Central memory CD8-positive, alpha-beta T cell (primary cell): Measurements from ENCODE around the gene MAPK11.

Experiments
- ATAC-seq: fragments of 150-1000 bp; cut with Tn5 transposase; replicated peaks from 2 replicates; pipeline ENCODE4 v1.10.0; 2022; ENCODE audit warnings: mild to moderate bottlenecking, moderate FRiP score, moderate number of reproducible peaks; ENCODE audit not compliant: poor library complexity, severe bottlenecking; ENCODE audit errors: extremely low read depth
- DNase-seq, 2 donors: peaks; one replicate each; pipeline ENCODE4 v3.0.0; 2021; ENCODE audit warnings: low spot score in 2 of 2
- H3K27ac Mint-ChIP-seq: one replicate; pipeline ENCODE4 v1.8.0; 2022; ENCODE audit warnings: low read depth, mild to moderate bottlenecking, moderate library complexity, mixed read lengths
- H3K27me3 Mint-ChIP-seq: one replicate; pipeline ENCODE4 v1.8.0; 2022; ENCODE audit warnings: mixed read lengths
- H3K36me3 Mint-ChIP-seq: one replicate; pipeline ENCODE4 v1.8.0; 2022; ENCODE audit warnings: mild to moderate bottlenecking, moderate library complexity, mixed read lengths; ENCODE audit not compliant: insufficient read depth
- H3K4me1 Mint-ChIP-seq: one replicate; pipeline ENCODE4 v1.8.0; 2022; ENCODE audit warnings: mixed read lengths
- H3K4me3 Mint-ChIP-seq: one replicate; pipeline ENCODE4 v1.8.0; 2022; ENCODE audit warnings: mild to moderate bottlenecking, moderate library complexity, mixed read lengths
- H3K9me3 Mint-ChIP-seq: one replicate; pipeline ENCODE4 v1.8.0; 2022; ENCODE audit warnings: mixed read lengths

Gene MAPK11

GRCh38 chr22:50297510-50298265, 27.5 kb upstream of the MAPK11 start:
- Mint-ChIP-seq H3K4me1 (peaks cover 2% of the 10 kb centered on the region), H3K4me3 (no peak overlapping the region), H3K27ac (no peak overlapping the region), H3K36me3 (no peaks in the 10 kb centered on the region), H3K9me3 (no peaks in the 10 kb centered on the region), H3K27me3 (peaks cover 4% of the 10 kb centered on the region)
- ATAC-seq (no peak), DNase-seq (no peak)

DNA sequence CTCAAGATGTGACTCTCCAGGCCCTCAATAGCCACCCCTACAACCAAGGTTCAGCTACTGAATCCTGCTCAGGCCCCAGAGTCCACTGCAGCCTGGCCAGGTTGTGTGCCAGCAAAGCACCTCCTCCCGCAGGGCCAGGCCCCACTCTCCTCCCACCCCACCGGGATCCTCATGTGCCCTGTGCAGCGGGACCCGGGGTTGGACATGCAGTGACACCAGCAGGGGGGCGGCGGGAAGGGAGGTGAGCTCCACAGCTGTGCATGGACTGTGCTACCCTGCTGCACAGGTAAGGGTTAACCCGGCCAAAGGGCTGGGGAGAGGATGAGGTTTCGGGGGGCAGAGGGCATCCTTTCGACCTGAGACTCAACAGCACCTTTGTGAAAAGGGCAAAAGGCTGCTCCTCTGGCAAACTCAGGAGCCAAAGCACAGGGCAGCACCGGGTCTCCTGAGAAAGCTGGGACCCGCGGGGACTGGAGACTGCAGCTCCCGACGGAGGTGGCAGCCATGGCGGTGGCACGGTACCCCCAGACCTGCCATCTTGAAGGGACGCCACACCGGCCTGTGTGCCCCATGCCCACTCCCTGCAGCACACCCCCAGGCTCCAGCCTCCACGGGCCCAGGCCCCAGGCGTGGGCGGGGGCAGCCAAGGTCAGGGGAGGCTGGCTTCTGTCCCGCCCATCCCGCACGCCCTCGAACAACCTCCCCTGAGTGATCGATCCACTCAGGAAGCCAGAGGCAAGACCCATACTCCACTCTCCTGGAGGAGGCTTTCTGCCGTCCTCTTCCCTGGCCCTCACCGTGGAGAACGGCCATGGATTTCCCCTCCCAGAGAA, 26.7 kb upstream of the MAPK11 start:
- Mint-ChIP-seq H3K27me3 (peaks cover 12% of the 10 kb centered on the region), H3K36me3 (no peaks in the 10 kb centered on the region), H3K9me3 (no peaks in the 10 kb centered on the region), H3K4me1 (peaks cover 6% of the 10 kb centered on the region), H3K27ac (no peak overlapping the region), H3K4me3 (no peak overlapping the region)
- DNase-seq: no peak
- no peak for ATAC-seq

GRCh38 chr22:50294319-50294656, 24.1 kb upstream of the MAPK11 start:
- Mint-ChIP-seq H3K36me3 (no peaks in the 10 kb centered on the region), H3K9me3 (no peaks in the 10 kb centered on the region), H3K27ac (no peak overlapping the region), H3K4me3 (no peak overlapping the region), H3K4me1 (peaks cover 6% of the 10 kb centered on the region), H3K27me3 (peaks cover 22% of the 10 kb centered on the region)
- DNase-seq (no peak), ATAC-seq (no peak)

GRCh38 chr22:50293441-50294318, 23.5 kb upstream of the MAPK11 start:
- H3K36me3 Mint-ChIP-seq: no peaks in the 10 kb centered on the region
- H3K9me3 Mint-ChIP-seq: no peaks in the 10 kb centered on the region
- H3K27me3 Mint-ChIP-seq: peaks cover 22% of the 10 kb centered on the region
- no peak overlapping the region for H3K27ac Mint-ChIP-seq
- no peak for ATAC-seq
- DNase-seq: no peak
- H3K4me1 Mint-ChIP-seq: peaks cover 6% of the 10 kb centered on the region
- no peak overlapping the region for H3K4me3 Mint-ChIP-seq

DNA sequence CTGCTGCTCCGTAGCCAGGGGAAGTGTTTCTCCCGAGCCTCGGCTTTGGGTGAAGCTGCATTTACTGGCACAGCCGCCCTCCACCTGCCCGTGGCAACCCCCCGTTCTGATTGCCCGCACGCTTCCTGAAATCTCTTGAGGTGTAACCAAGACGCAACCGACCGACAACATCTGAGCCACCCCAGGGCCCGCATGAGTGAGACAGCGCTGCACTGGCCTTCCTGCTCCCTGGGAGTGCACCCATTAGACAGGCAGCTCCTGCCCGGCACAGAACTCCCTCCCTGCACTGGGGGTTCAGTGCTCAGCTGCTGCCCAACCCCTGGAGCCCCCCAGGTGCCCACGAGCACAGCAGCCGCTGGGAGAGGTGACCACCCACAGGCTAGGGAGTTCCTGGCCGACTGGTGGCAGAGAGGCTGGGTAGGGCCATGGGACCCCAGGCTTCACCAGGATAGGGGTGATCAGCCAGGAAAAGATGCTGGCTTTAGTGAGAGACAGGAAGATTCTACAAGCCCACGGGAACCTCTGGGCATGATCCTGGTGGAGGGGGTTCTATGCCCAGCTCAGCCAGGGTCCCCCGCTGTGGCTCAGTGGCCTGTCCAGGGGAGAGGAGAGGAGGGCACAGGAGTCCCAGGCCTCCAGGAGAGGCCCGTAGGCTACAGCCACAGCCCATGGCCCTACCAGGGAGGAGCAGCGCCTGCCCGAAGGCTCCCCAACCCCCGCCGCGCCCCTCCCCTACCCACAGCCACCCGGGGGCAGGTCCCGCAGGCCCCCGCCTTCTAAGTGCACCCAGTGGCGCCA, 22.7 kb upstream of the MAPK11 start:
- no peaks in the 10 kb centered on the region for H3K9me3 Mint-ChIP-seq
- peaks cover 6% of the 10 kb centered on the region for H3K4me1 Mint-ChIP-seq
- no peak for DNase-seq
- peaks cover 22% of the 10 kb centered on the region for H3K27me3 Mint-ChIP-seq
- no peaks in the 10 kb centered on the region for H3K36me3 Mint-ChIP-seq
- no peak for ATAC-seq
- no peak overlapping the region for H3K4me3 Mint-ChIP-seq
- no peak overlapping the region for H3K27ac Mint-ChIP-seq

DNA sequence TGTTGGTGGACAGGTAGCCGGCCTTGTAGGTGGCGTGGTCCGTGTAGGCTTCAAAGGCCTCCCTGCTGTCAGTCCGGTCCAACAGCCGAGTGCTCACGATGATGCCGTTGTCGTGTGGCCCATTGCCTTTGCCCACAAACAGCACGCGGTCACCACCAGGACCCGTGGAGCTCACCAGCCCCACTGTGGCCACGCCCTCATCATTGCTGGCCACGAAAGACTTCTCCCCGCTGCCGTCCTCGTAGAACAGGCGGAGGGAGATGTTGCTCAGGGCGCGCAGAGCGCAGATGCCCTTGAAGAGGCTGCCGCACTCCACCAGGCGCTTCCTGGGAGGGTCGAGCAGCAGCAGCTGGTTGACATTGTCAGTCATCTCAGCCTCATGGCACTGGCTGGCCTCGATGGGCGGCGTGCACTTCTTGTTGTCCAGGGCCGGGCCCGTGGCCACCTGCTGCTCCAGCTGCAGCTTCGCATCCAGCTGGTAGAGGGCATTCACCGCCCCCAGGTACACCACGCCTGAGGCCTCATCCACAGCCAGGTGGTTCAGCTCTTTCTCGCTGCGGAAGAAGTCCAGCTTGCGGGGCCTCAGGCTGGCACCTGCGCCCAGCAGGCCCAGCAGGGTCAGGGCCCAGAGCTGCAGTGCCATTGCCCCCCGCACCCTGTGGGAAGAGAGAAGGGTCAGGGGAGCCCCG, 19.9 kb upstream of the MAPK11 start:
- Mint-ChIP-seq H3K36me3 (no peaks in the 10 kb centered on the region), H3K4me3 (no peak overlapping the region)

GRCh38 chr22:50289151-50289941, 19.2 kb upstream of the MAPK11 start:
- DNase-seq (no peak), ATAC-seq (no peak)
- peaks cover 22% of the 10 kb centered on the region for H3K27me3 Mint-ChIP-seq
- H3K27ac Mint-ChIP-seq: no peak overlapping the region
- H3K36me3 Mint-ChIP-seq: no peaks in the 10 kb centered on the region
- H3K4me1 Mint-ChIP-seq: peaks cover 6% of the 10 kb centered on the region
- no peaks in the 10 kb centered on the region for H3K9me3 Mint-ChIP-seq
- H3K4me3 Mint-ChIP-seq: no peak overlapping the region

More for the DNA sequence above, 19.9 kb upstream of the MAPK11 start:
- DNase-seq: no peak
- no peak overlapping the region for H3K27ac Mint-ChIP-seq
- peaks cover 22% of the 10 kb centered on the region for H3K27me3 Mint-ChIP-seq
- ATAC-seq: no peak
- peaks cover 6% of the 10 kb centered on the region for H3K4me1 Mint-ChIP-seq
- H3K9me3 Mint-ChIP-seq: no peaks in the 10 kb centered on the region

GRCh38 chr22:50287731-50288130, 17.6 kb upstream of the MAPK11 start:
- H3K27me3 Mint-ChIP-seq: peaks cover 18% of the 10 kb centered on the region
- H3K36me3 Mint-ChIP-seq: no peaks in the 10 kb centered on the region
- peaks cover 4% of the 10 kb centered on the region for H3K4me1 Mint-ChIP-seq
- H3K9me3 Mint-ChIP-seq: no peaks in the 10 kb centered on the region
- H3K4me3 Mint-ChIP-seq: no peak overlapping the region
- no peak overlapping the region for H3K27ac Mint-ChIP-seq
- ATAC-seq: no peak
- DNase-seq: no peak

GRCh38 chr22:50286701-50287318, 16.6 kb upstream of the MAPK11 start:
- H3K27ac Mint-ChIP-seq: no peak overlapping the region
- H3K9me3 Mint-ChIP-seq: no peaks in the 10 kb centered on the region
- peaks cover 9% of the 10 kb centered on the region for H3K27me3 Mint-ChIP-seq
- H3K4me3 Mint-ChIP-seq: no peak overlapping the region
- no peak for DNase-seq
- H3K4me1 Mint-ChIP-seq: no peaks in the 10 kb centered on the region
- H3K36me3 Mint-ChIP-seq: no peaks in the 10 kb centered on the region
- ATAC-seq: no peak

GRCh38 chr22:50286275-50286674, 16.1 kb upstream of the MAPK11 start:
- Mint-ChIP-seq H3K9me3 (no peaks in the 10 kb centered on the region), H3K27ac (no peak overlapping the region), H3K36me3 (no peaks in the 10 kb centered on the region), H3K27me3 (peaks cover 3% of the 10 kb centered on the region), H3K4me1 (no peaks in the 10 kb centered on the region), H3K4me3 (no peak overlapping the region)
- ATAC-seq: no peak
- DNase-seq: no peak
